ENCODE results near the gene DISC1.

DISC1 gene

DNA sequence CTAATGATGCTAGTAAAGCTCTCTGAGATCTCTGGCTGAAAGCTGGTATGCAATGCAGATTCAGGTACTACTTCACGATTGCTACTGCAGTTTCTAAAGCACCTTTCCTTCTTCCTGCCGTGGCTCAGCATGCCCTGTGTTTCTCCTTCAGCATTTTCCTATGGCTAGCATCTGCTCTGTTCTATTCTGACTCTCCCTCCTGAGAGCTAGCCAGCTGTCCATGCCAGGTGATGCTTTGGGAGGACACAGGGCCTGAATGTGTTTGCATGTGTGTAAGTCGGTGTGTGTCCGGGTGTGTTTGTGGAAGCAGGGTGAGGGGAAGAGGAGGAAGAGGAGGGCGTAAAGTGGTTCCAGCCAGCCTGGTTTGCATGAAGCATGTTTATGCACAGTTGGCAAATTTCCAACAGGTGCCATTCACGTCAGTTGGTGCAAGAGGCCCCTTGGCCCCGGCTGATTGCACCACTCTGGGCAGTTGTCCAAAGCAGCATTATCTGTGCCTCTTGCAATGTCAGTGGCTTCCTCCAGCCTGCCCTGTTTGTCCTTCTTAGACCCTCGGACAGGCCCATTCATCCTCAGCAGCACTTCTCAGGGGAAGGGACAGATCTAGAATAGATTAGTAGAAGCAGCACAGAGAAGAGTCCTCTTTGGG lies 433.3 kb downstream of the DISC1 start:
- no peak for DNase-seq

DNA sequence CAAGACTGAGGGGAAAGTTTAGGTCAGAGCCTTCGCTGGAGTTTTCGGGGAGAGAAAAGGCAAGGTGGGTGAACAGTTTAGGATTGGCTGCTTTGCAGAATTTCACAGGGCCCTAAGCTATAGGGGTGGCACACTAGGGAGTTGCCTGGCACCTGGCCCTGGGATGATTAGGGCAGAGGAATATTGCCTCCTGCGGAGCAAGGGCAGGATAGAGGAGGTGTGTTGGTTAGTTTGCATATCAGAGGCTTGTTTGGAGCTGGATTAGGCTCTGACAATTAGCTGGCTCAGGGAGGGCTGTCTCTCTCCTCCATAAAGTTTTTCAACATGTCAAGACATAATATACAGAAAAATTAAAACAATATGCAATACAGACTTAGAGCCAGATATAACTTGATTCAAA lies 436.4 kb downstream of the DISC1 start:
- no peak for DNase-seq

- no peak for DNase-seq
These were observed 439.9 kb downstream of the DISC1 start for GRCh38 chr1:232066521-232066920.

GRCh38 chr1:232074265-232074664 lies 447.7 kb downstream of the DISC1 start:
- DNase-seq = no peak

- no peak for DNase-seq
These were observed 451.2 kb downstream of the DISC1 start for GRCh38 chr1:232077809-232078208.

GRCh38 chr1:232084584-232085223 lies 458.1 kb downstream of the DISC1 start:
- no peak for DNase-seq

GRCh38 chr1:232090816-232091215 lies 464.2 kb downstream of the DISC1 start:
- no peak for DNase-seq
